SK-N-MC (cell line): ENCODE results near the gene RHBDL1.

Experiments
- EZH2 ChIP-seq: fragments of 200-600 bp; sonication (generic); IDR thresholded peaks from one replicate; pipeline ENCODE4 v1.6.1; 2017; ENCODE audit warnings: antibody characterized with exemption
- FOXP2 ChIP-seq: optimal IDR thresholded peaks from 2 replicates; pipeline ENCODE3; 2011; ENCODE audit warnings: mild to moderate bottlenecking, moderate library complexity; ENCODE audit not compliant: insufficient read depth; ENCODE audit errors: extremely low read length, control extremely low read depth
- POLR2AphosphoS5 ChIP-seq: IDR thresholded peaks from 2 replicates; pipeline ENCODE4 v1.6.1; 2012; ENCODE audit warnings: mild to moderate bottlenecking, low read depth, low read length, borderline replicate concordance

- TF ChIP-seq POLR2AphosphoS5 (no peak), EZH2 (no peak), FOXP2 (no peak)
These were observed 32.5 kb upstream of the RHBDL1 start for GRCh38 chr16:643050-643368.
